Right forelimb (tissue), 1 donor: ENCODE results near the gene MTA1.
A peak's percentile ranks its signal among the peaks of the same experiment; 100 is the strongest.

Experiments
- DNase-seq: peaks from one replicate; pipeline ENCODE4 v3.0.0-alpha.2; 2018

Gene MTA1

DNA sequence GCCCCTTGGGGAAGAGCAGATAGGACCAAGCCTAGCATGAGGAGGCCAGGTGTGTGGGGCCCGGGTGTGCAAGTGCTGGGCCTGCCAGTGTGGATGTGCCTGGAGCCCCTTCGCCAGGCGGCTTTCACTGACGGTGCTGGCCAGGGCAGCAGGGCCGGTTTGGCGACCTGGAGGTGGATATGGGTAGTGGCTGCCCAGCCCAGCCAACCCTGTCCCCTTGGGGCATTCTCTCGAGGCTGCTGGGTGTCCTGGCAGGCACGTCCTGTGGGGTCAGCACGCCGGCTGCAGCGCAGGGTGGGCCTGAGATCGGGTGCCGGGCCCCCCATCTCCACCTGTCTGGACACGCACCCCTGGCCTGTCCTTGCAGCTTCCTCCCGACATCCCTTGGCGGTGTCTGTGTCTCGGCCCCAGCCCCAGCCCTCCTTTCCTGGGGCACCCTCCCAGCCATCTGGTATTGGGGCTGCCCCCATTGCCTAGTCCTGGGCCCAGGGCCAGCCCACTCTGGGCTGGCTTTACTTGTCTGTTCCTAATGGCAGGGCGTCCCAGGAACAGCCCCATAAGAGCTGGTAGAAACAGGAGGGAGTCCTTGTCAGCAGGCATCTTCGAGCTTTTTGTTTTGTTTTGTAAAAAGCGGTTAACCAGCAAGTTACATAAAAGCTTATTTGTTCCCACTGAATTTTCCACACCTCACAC, 47.8 kb downstream of the MTA1 start:
- DNase-seq = no peak

DNA sequence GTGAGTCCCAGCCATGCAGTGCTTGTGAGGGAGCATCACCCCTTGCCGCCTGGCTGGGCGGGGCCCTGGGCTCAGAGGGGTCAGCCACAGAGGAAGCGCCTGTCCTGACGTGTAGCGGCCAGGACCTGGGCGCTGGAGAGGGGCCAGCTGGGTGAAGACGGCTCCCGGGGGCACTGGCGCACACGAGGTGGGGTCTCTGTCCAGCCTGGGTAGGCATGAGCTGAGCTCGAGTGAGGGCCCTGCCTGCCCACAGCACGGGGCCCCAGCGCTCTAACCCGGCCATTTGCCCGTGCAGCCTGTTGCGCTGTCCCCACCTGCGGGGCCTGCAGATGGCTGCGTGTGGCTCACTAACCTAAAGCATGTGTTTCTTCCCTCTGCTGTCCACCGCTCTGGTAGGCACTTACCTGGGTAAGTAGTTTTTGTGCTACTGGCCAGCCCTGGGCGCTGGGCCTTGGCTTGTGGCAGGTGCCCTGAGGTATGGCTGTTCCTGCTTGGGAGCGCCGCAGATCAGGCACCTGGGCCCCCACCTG, 48.4 kb downstream of the MTA1 start:
- no peak for DNase-seq

DNA sequence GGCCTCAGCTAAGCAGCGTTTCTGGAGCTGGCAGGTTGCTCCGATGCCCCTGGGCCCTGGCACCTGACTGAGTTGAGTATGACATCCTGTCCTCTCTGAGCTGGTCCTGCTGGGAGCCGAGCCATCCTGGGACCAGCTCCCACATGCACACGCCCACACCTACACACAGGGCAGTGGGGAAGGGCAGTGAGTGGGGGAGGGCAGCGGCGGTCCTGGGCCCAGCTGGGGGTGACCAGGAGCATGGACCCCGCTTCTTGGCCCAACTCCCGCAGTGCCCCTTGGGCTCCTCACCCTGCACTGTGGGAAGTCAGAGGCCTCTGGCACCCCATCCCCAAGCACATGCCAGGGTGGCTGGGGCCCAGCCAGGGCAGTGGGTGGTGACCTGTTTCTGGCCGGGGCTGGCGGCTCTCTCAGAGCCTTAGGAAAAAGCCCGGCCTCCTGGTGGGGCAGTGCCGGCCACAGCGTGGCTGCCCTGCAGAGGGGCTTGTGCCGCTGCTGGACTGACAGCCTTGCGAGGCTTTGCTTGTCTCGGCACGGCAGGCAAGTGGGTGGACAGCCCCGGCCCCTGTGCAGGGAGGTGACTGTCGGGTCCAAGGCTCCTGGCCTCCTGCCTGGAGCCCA, 49.1 kb downstream of the MTA1 start:
- peak; percentile 51 for DNase-seq

DNA sequence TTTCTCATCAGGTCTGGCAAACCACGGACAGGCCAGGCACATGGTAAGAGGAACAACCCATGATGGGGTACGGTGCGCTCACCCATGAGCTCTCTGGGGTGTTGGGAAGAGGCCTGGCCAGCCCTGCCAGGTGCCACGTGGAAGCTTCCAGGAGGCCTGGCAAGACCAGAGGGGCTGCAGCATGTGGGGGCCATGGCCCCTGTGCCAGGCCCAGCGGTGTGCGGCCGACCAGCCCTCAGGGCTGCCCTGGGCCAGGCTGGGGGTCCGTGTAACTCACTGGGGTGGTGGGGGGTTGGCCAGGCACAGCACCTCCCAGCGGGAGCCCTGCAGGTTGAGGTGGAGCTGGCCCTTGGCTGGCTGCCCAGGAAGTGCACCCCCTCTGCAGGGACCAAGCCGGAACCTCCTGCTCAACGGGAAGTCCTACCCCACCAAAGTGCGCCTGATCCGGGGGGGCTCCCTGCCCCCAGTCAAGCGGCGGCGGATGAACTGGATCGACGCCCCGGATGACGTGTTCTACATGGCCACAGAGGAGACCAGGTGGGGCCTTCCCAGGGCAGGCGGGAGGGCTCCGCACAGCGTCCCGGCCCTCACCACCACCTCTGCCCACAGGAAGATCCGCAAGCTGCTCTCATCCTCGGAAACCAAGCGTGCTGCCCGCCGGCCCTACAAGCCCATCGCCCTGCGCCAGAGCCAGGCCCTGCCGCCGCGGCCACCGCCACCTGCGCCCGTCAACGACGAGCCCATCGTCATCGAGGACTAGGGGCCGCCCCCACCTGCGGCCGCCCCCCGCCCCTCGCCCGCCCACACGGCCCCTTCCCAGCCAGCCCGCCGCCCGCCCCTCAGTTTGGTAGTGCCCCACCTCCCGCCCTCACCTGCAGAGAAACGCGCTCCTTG, 50.1 kb downstream of the MTA1 start:
- no peak for DNase-seq

DNA sequence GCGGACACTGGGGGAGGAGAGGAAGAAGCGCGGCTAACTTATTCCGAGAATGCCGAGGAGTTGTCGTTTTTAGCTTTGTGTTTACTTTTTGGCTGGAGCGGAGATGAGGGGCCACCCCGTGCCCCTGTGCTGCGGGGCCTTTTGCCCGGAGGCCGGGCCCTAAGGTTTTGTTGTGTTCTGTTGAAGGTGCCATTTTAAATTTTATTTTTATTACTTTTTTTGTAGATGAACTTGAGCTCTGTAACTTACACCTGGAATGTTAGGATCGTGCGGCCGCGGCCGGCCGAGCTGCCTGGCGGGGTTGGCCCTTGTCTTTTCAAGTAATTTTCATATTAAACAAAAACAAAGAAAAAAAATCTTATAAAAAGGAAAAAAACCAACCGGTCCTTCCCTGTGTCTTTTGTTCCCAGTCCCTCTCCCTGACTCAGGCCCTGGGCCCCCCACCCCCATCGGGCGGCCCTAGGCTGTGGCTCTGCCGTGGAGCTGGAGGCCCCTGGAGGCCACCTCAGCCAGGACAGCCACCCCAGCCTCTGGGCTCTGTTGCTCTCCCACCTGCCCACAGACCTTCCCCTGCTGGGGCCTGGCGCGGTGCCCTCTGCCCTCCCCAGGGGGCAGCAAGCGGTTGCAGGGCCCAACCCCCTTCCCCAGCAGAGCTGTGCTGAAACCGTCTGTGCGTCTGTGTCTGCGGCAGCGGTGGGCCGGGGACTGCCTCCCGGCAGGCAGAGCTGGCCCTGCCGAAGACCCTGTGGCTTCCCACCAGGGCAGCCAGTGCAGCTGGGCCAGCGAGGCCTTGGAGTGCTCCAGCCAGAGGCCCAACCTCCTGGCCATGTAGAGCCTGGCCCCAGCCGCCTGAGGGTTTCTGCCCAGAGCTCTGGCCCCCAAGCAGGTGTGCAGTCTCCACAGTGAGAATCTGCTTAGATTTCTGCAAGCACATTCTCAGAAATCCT, 51.0 kb downstream of the MTA1 start:
- DNase-seq = peak; percentile 48

DNA sequence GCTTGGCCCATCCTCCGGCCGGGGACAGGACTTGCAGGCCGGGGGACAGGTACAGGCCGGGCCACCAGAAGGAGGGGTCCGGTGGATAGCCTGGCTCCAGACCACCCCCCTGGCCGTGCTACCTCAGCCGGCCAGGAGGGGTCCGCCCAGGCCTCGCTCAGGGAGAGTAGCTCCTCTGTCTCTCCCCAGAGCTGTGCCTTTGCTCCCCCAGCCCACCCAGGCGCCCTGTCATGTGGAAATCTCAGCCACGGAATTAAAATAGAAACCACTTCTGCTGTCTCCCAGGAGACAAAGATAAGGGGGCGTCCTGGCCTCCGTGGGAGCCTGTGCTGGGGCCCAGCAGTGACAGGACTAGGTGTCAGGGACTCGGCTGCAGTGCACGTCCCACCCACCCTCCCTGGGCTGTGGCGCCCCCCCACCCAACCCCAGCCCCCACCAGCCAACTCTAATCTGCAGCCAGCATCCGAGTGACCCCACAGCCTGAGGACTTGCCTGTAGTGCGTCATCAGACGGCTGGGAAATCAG, 51.7 kb downstream of the MTA1 start:
- DNase-seq = peak; percentile 46

DNA sequence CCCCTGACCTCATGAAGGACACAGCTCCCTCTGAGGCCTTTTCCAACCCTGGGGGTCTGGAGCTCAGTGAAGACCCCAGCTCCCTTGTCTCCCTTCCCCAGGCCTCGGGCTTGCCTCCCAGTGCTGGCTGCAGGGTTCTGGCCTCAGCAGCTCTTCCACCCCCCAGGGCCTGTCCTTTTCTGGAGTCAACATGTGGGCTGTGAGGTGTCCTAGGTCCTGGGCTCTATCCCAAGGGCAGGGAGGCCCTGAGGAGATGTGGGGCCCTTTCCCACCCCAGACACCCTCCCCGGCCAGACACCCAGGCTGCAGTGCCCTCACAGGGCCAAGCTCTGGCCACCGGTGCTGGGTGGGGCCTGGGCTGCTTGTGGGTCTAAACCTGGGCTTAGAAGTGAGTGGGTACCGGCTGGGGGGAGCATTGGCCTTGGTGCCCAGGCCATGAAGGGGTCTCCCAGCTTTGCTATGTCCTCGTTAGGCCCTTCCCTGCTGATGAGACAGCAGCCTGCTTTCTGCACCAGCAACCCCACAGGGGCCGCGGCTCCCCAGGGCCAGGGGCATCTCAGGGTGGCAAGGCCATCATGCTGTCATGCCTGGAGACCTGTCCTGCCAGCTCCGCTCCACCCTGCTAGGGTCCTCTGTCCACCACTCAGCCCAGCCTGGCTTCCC, 52.3 kb downstream of the MTA1 start:
- DNase-seq = no peak

DNA sequence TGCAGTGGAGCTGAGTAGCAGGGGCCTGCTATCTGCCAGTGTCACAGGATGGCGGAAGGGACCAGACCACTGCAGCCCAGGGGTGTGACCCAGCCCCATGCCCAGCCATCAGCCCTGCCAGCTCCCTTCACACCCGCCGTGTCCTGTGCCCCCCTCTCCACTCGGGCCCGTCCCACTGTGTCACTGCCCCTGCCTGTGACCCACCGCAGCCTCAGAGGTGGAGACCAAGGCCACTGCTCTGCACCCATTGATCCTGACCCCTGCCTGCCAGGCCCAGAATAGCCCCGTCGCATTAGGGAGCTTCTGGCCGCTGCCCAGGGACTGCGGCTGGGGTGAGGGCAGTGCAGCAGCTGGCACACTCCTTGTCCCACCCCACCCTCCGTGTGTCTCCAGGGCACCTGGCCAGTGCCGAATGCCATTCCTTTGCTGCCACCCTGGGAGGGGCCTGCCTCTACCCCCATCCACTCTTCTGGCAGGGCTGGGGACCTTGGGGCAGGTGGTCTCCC, 52.9 kb downstream of the MTA1 start:
- DNase-seq = no peak

DNA sequence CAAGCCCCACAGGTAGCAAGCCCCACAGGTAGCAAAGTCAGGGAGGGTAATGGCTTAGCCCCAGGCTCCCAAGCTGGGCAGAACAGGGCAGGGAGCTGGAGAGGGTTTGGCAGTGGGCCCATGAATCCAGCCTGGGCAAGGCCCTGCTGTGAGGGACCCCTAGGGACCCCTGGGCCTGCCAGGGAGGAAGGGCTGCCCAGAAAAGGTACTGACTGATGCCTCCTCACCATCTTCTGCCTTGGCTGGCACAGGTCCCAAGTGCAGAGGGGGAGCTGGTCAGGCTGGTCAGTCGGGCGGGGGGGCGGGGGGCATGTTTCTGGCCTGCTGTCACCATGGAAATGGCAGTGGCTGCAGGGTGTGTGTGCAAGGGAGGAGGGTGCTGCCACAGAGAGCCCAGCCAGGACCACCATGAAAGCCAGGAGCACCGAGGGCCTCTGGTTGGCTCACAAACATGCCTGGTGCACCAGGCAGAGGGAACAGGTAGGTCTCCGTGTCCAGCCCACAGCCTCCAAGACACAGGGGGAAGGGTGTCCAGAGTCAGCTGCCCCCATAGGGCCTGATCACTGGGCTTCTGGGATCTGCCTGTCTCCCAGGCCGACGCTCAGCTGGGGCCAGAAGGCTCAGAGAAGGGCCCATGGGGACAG, 53.5 kb downstream of the MTA1 start:
- no peak for DNase-seq

DNA sequence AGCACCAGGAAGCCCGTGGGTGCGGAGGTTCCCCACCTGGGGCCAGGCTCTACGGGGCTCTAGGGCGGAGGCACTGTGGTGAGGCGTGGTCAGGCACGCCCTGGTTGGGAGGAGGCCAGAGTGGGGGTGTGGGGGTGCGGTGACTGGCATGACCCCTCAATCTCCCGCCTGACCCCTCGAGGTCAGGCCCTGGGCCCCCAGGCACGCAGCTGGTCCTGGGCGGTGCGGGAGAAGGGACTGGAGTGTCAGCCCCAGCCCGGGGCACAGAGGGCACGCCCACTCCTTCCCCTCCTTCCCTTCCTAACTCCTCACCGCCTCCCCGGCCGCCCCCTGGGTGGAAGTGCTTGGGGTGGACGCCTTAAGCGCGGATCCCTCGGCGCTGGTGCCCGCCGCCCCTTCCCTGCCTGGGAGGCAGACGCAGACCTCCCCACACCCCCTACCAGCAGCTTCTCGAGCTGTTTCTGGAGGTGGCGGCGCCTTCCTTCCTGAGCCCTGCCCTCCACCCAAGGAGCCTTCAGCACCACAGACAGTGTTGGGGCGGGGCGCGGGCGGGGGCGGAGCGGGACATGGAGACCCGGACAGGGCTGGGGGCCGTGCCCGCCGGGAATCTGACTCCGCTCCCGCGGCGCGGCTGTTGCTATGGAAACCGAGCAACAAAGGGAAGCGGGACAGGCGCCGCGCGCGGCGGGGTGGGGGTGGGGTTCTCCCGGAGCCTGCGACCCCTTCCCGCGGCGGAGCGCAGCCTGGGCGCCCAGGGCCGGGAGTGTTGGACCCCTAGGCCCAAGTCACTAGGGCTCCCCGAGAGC, 54.3 kb downstream of the MTA1 start:
- peak; percentile 93 for DNase-seq

DNA sequence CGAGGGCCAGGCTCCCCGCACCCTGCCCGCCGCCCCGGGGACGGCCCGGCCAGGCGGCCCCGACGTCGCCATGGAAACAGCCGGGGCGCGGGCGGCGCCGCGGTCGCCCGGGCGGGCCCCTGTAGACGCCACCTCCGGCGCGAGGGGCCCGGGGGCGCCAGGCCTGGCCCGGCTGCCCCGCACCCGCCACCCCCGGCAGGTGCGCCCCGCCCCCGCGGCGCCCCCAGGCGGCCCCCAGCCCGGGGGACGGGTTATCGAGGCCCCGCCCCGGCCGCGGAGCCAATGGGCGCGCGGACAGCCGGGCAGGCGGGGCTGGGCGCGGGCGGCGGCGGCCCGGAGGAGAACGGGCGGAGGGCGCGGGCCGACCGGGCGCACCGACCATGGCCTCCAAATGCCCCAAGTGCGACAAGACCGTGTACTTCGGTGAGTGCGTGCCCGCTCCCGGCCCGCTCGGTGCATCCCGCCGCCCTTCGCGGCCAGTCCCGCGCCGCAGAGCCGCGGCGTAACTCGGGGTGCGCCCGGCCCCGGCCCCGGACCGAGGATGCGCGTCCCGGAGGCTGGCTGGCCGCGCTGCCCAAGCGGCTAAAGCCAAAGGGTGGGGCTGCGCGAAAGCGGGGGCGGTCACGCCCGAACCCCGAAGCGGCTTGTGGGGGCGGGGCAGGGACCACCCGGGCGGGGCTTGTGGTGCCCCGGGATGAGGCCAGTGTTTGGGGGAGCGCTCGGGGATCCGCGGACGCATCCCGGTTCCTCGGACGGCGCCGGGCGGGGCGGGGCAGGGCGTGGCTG, 55.0 kb downstream of the MTA1 start, which contains the start of gene CRIP2:
Gene CRIP2 (plus strand): TSS at position 339 of the 786 bp plus-strand sequence. CDS start 42 bp downstream, at position 381.
- DNase-seq = peak; percentile 57

DNA sequence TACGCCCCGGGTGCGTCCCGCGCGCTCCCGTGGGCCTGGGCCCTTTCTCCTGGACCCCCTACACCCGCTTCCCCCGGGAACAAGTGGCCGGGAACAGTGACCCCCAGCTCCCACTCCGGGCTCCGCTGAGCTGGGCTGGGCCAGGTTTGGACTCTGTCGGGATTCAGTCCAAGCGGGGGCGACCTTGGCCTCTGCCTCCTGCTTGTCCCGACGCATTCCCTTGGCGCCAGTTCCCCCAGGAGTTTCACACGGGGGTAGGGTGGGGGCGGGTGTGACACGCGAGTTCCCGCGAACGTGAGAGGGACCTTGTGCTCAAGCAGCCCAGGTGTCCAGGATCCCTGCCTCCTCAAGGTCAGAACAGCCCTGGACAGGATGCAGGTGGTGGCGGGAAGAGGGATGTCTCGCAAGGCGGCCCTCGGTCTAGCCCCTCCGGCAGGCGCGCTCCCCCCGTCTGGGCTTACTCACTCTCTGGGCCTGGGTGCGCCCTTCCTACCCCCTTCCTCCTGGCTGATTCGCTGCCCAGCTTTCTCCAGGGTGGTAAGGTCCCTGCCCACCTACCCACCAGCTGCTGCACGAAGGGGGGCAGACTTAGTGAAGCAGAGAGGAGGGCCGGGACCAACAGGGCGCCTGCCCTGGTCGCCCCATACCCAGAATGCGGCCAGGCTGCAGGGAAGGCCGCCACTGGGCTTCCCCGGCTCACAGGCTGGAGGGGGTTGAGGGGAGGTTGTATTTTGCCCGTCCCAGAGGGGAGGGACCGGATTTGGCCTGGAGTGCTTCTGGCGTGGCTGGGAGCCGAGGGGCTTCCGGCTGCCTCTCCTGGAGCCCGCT, 55.9 kb downstream of the MTA1 start:
- peak; percentile 77 for DNase-seq

DNA sequence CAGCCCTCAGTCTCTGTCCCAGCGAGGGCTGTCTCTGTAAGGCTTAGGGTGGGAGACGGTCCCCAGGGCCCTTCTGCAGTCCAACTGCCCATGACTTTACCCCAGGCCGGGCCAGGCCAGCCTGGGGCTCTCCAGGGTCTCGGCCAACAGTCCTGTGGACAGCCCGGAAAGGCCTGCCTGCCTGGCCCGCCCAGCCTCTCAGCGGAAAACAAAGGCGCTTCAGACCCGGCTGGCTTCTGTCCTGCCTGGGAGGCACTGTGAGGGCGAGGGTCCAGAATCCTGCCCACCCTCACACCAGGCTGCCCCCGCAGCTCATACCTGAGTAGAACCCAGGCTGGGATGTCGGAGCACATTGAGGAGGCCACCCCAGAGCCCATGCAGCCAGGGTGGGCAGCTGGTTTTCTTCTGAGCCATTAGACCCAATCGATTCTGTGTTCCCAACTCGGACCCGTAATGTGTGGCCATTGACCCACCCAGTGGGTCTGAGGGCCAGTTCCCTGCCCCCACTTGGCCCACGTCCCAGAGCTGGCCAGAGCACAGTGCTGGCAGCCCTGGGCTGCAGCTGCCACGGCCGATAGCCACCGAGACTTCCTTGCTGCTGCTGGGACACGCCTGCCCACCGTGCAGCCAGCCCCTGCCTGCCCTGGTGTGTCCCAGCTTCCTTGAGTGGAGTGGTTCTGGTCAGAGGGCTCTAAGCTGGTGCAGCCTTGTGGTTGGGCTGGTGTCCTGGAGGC, 56.6 kb downstream of the MTA1 start:
- peak; percentile 78 for DNase-seq

DNA sequence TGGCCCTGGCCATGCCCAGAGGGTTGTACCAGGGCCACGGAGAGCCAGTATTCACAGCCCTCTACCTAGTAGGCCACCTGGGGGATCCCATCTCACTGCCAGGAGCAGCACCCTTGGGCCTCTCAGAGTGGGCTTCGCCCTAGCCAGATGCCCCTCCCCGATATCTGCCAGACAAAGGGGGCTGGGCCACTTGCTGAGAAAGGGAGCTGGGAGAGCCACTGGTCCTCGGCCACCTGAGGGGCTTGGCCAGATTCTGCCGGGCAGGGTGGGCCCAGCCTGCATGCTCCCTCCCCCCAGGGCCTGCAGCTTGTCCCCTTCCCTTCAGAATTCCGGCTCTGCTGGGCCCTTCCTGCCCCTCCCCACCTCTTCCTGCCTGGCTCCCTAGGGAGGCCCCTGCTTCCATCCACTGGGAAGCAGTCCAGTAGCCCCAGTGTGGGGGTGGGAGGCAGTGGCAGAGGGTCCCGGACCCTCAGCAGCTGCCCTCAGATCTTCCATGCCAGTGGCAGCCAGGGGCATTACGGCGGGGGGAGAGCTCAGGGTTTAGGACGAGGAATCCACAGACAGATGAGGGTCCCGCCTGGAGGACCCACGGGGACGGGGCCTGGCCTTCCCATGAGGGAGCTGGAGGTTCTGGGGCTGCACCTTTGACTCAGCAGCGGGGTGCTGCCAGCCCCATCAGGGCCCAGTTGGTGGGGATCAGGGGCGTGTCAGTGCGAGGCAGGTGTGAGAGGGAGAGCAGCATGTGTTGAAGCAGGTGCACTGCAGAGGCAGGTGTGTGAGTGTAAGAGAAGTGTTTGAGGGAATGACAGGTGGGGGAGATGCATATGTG, 57.4 kb downstream of the MTA1 start:
- DNase-seq = no peak

DNA sequence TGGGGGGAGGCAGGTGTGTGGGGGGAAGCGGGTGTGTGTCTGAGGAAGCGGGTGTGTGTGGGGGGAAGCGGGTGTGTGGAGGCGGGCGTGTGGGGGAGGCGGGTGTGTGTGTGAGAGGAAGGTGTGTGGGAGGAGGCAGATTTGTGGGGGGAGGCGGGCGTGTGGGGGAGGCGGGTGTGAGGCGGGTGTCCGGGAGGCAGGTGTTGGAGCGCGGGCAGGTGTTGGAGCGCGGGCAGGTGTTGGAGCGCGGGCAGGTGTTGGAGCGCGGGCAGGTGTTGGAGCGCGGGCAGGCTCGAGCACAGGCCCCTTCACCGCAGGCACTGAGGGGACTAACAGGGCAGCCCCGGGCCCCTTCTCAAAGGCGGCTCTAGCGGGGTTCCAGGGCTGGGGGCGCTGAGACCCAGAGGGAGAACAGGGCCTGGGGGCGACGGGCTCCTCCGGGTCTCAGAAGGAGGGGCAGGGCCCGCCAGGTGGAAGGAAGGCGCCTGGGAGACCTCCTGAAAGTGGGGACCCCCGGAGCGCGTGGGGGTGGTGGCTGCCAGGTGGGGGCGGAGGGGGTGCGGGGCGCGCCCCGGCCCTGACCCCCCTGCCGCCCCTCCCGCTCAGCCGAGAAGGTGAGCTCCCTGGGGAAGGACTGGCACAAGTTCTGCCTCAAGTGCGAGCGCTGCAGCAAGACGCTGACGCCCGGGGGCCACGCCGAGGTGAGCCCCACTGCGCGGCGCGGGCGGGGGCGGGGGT, 58.2 kb downstream of the MTA1 start:
- DNase-seq = peak; percentile 65
